SW480 (cell line): Measurements from ENCODE around the gene NLRP14.

Source experiments
- DNase-seq: peaks from one replicate; pipeline ENCODE4 v3.0.0-alpha.2; 2016; ENCODE audit warnings: low spot score

Gene NLRP14

DNA sequence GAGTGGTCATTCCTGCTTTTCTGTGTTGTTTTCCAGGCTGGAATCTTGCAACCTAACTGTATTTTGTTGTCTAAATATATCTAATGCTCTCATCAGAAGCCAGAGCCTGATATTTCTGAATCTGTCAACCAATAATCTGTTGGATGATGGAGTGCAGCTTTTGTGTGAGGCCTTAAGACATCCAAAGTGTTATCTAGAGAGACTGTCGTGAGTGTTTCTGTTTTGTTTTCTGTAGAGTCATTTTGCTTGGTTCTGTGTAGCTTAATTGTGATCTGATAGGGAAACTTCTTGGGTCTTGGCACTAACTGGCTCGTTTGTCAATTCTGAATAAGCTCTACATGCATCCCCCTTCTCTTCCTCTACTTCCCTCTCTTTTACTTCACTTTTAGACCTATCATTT is 37.4 kb downstream of the NLRP14 start:
- no peak for DNase-seq

DNA sequence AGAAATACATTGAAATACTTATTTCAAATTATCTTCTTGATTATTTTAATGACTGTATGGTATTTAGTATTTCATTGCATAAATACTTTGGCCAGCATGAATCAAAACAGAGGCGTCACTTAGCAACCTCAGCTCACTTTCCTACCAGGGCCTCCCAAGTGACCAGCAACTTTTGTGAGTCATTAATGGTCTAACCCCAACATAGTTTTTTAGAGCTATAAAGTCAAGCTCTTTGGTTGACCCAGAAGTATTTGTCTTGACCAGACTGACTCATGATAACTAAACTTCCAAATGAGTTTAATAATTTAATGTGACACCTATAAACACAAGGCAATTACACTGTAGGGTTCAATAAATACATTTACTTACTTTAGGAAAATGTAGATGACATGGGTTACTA is 40.6 kb downstream of the NLRP14 start:
- peak; percentile 60 for DNase-seq

DNA sequence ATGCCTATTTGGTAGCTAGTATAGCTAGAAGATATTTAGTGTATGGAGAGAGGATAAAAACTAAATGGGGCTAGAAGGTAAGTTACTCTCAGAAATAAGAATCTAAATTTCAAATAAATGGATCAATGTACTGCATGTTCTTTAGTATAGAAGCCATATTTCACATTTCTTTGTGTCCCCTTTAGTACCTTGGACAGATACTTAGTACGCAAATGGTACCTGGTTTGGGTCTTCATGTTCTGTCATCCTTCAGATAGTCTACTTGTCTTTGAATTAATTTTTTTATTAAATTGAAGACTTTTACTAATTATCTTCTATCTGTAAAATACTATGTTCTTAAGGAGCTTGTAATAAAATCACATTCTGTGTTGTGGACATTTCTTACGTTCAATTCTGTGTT is 42.3 kb downstream of the NLRP14 start:
- DNase-seq, result no peak

DNA sequence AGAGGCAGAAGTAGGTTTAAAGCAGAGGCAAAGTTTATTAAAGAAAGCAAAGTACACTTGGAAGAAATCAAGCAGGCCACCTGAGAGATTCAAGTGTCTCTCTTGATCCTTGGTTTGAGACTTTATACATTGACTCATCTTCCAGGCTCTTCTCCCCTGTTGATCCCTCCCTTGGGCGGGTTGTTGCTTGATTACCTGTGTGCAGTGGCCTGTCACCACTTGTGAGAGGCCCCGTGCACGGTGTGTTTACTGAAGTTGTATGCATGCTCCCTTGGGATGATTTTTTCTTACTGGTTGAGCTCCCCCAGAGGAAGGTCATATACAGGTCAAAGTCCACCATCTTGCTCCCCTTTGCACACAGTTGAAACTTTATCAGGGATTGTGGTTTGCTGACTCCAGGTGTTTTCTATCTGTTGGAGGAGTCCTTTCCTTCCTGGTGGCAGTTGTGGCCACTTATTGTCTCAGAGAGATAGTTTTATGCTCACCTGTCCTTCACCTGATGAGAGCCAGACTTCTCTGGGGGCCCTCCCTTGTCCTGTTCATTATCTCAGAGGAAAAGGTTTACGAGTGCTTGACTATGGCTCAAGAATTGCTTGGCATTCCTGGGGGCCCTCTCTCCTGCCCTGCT is 52.2 kb downstream of the NLRP14 start:
- peak; percentile 8 for DNase-seq

DNA sequence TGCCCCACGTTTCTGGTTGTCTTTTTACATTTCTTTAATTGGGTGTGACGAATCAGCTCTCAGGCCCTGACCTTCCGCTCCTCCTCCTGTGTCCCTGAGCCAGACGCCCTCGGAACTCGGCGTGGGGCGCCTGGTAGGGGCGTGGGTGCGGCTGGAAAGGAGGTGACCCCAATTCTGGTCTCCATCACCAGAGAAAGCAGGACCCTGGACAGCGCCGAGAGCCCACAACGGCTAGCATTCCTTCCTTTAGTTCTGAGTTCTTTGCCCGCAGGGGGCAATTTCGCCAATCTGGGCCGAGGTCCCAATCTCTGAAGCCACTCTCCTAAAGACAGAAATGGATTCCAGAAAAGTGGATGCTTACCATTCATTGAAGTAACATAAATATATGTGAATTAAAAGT is 56.8 kb downstream of the NLRP14 start:
- DNase-seq, result no peak

DNA sequence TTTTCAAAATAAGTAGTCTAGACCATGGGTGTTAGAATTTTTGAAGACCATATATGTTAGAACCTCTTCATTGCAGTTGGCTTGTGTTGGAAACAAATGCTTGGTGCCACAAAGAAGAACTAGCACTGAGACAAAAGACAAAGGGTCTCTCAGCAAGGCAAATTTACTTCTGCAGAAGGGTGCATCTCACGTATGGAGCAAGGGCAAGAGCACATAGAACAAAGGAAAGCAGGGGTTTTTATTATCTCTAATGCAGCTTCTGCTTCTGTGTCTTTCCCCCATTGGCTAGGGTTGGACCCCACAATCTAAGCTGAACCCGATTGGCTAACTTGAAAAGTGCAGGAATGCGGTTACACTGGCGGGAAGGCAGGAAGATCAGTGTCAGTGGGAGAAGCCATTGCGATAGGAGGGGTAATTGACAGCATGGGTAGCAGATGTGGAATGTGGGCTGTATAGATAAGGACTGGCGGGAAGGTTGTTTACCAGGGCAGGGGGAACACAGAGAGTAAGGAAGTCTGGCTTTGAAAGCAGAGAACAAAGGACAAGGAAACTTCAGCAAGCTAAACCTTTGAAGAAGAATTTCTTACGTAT is 59.4 kb downstream of the NLRP14 start:
- no peak for DNase-seq

DNA sequence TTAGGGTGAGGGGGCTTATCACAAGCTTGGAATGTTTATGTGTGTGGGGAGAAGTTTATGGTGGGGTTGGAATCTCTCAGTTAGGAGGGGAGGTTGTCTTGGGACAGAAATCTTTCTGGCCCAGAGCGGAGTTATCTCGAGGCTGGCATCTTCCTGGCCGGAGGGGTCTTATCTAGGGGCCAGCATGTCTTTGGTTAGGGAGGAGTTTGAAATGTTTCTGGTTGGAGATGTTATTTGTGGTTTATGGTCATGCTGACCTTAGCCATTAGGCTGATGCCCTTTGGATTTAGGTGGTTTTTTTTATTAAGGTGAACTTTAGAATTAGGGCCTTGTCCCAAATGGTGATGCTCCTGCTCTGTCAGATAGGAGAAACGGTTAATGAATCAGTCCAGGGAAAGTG is 60.6 kb downstream of the NLRP14 start:
- no peak for DNase-seq

DNA sequence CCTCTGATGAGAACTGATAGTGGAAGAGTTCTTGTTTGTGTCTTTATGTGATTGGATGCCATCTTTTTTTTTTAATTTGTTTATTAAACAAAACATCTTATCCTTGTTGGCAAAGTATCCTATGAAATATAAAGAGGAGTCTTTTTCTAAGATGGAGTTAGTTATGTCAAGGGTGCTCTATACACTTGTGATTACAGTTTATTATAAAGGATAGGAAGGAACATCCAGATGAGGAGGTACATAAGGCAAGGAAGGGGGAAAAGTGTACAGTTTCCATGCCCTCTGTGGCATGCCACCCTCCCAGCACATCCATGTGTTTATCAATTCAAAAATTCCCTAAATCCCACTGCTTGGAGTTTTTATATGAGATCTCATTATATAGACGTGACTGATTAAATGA is 61.2 kb downstream of the NLRP14 start:
- DNase-seq, result no peak

DNA sequence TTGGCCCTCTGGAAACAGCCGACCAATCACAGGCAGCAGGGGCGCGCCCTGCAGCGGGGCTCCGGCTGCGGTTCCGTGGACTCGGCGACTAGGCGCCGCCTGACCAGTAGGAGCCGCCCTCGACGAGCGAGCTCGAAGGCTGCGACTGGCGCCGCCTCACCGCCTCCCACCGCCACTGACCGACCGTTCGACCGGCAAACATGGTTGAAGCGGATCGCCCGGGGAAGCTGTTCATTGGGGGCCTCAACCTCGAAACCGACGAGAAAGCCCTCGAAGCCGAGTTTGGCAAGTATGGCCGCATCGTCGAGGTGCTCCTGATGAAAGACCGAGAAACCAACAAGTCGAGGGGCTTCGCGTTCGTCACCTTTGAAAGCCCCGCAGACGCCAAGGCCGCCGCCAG is 68.6 kb downstream of the NLRP14 start, which contains the start of gene RBMXL2:
RBMXL2 (plus strand) TSS at position 78 of the 400 bp plus-strand sequence; CDS start at position 201, 123 bp downstream.
- DNase-seq, result no peak

DNA sequence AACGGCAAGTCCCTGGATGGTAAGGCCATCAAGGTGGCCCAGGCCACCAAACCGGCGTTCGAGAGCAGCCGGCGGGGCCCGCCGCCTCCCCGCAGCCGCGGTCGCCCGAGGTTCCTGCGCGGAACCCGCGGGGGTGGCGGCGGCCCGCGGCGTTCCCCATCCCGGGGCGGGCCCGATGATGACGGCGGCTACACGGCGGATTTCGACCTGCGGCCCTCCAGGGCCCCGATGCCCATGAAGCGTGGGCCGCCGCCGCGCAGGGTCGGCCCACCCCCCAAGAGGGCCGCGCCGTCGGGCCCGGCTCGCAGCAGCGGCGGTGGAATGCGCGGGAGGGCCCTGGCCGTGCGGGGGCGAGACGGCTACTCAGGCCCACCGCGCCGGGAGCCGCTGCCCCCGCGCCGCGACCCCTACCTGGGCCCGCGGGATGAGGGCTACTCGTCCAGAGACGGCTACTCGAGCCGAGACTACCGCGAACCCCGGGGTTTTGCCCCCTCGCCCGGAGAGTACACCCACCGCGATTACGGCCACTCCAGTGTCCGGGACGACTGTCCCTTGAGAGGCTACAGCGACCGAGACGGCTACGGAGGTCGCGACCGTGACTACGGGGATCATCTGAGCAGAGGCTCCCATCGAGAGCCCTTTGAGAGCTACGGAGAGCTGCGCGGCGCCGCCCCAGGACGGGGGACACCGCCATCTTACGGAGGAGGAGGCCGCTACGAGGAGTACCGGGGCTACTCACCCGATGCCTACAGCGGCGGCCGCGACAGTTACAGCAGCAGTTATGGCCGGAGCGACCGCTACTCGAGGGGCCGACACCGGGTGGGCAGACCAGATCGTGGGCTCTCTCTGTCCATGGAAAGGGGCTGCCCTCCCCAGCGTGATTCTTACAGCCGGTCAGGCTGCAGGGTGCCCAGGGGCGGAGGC is 69.3 kb downstream of the NLRP14 start:
- DNase-seq, result no peak

DNA sequence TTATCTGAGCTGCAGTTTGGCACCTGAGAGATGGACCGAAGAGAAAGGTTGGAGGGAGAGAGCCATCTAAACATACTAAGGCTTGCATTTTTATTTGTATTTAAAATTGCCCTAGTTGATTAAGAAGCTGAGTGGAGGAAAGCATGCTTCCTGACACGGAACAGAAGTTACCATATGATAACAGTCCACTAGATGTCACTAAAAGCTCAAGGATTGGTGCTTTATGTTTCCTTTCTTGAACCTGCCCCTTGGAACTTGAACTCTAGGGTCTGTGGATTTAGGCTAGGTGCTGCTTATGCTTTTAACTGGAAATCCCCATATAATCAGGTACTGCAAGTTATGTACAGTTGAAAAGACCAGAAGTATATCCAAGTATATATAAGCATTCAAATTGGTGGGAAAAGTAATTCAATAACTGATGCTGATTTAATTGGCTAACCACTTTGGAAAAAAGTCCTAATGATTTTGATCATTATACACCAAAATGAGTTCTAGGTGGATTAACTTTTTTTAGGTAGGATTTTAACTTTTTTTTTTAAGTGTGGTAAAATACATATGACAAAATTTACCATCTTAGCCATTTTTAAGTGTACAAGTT is 78.1 kb downstream of the NLRP14 start:
- DNase-seq, result peak; percentile 64

DNA sequence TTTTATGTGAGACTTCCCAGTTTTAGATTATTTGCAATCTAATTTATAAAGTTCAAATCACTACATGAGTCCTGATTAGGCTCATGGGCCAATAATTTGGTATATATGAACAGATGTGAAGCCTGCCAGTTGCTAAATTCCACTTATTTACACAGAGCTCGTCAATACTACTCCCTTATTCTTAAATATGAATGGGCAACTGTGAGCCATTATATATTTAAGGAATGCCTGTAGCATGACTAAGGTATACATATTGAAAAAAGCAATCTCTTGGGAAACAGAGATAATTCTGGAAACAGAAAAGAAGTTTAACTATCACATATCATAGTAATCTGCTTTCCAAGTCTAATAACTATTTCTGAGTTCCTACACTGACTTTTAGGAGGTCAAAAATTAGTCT is 95.5 kb downstream of the NLRP14 start:
- DNase-seq, result peak; percentile 21

DNA sequence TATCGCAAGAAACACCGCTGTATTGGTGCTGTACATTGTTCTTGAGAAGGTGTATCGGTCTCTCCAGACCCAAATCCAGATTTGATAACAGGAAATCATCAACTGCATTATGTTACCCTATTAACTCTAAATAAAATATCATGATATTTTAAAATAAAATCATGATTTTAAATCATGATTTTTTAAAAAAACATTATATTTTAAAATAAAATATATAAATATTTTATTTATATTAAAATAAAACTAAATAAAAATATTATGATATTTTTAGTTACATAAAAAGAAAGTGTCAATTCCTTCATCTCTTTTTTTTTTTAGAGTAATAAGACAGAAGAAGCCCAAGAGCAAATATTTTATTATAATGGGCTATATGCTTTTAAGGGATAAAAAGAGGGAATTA is 96.1 kb downstream of the NLRP14 start:
- DNase-seq, result no peak
